Spleen (tissue), 7 donors: ENCODE data around the gene CD274.

ENCODE experiments used
- CTCF ChIP-seq, 11 experiments: fragments of 200-600 bp in 7 of 11; fragments of 450-650 bp in 4 of 11; sonication (generic) in 4 of 11; IDR thresholded peaks in 8 of 11; conservative IDR thresholded peaks in 3 of 11; 1 replicate in 7 of 11; 2 replicates in 4 of 11; pipeline versions ENCODE4 v1.4.0 to v1.8.0; 2016 to 2021; ENCODE audit warnings: antibody characterized with exemption in 11 of 11, inconsistent platforms in 4 of 11, mild to moderate bottlenecking in 1 of 11
- POLR2AphosphoS5 ChIP-seq, 3 donors: sonication (generic); formaldehyde crosslinking; IDR thresholded peaks; one replicate each; pipeline ENCODE4 v1.5.1; 2017; ENCODE audit warnings: antibody characterized with exemption in 3 of 3
- donor health status: DM: no; HTN: no; CAD: no; lungs with moderate emphysema.
- donor health status: DM: no; HTN: no; CAD: no.
- donor health status: DM: no; HTN: no; CAD: no.

GRCh38 chr9:5492965-5493678 is 42.8 kb downstream of the CD274 start:
- TF ChIP-seq POLR2AphosphoS5 (IDR thresholded peaks at IDR 0.05) (no peak), CTCF (IDR thresholded peaks at IDR 0.05 in 8 of 11, conservative IDR thresholded peaks at IDR 0.05 in 3 of 11) (no peak)
